Progenitor cell of endocrine pancreas (in vitro differentiated cells): ENCODE data around the gene IRX4. TPM values are rescaled to one million over a fixed set of nuclear protein-coding genes. Genes with fewer than 3 reads are reported as not detected.

Experiments
- DNase-seq: peaks from one replicate; pipeline ENCODE4 v3.0.0; 2021; ENCODE audit warnings: low spot score; ENCODE audit not compliant: unreplicated experiment
- H3K27ac Mint-ChIP-seq: 2 replicates; pipeline ENCODE4 v1.8.0; 2021; ENCODE audit warnings: mild to moderate bottlenecking, moderate library complexity, mixed read lengths
- H3K27me3 Mint-ChIP-seq: 2 replicates; pipeline ENCODE4 v1.8.0; 2021; ENCODE audit warnings: mixed read lengths
- H3K36me3 Mint-ChIP-seq: 2 replicates; pipeline ENCODE4 v1.8.0; 2022; ENCODE audit warnings: mixed read lengths; ENCODE audit not compliant: insufficient read depth
- H3K4me1 Mint-ChIP-seq: 2 replicates; pipeline ENCODE4 v1.8.0; 2021; ENCODE audit warnings: low read depth, mixed read lengths
- H3K4me3 Mint-ChIP-seq: 2 replicates; pipeline ENCODE4 v1.8.0; 2021; ENCODE audit warnings: low read depth, mild to moderate bottlenecking, moderate library complexity, mixed read lengths
- H3K9me3 Mint-ChIP-seq: 2 replicates; pipeline ENCODE4 v1.8.0; 2021; ENCODE audit warnings: low read depth, mixed read lengths
- total RNA-seq: library from RNA; stranded (reverse); gene quantifications from 2 replicates; pipeline ENCODE4 v1.2.1, GENCODE V29; 2021
- TF ChIP-seq, protein P1 (sequence below): fragments of 200-600 bp; sonication (generic); IDR thresholded peaks from one replicate; pipeline ENCODE4 v1.5.0; 2021; ENCODE audit warnings: antibody characterized with exemption, mild to moderate bottlenecking; ENCODE audit not compliant: unreplicated experiment

IRX4 gene
- total RNA-seq, 1 donor from 2014 or later: 0.17 TPM

DNA sequence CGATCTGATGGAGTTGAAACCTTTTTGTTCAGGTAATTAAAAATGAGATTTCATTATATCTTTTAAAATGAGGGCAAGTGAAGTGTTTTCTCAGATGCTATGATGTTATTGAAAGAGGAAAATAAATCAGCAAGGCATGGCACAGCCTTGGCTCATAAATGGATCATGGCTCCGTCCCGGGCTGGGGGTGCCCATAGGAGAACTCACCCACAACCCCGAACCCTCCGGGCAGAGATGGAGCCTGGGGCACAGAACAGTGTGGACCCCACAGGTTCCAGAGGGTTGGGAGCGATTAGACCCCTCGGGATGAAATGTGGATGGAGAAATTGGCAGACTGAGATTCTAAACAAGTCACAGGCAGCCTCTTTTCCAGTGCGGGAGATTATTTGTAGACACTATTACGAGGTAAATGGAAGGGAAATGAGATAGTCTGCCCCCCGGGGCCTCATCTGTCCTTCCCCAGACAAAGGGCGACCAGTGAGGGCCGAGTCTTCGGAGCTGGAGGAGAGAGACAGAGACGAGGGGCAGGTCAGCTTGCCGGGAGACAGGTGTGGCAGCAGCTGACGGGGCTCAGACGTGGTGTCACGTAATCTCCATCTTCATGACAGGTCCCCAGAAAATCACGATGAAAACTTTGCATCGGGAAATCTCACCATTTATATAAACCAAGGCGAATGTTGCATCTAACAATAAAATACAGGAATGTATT, 47.9 kb downstream of the IRX4 start:
- no peak overlapping the region for H3K27ac Mint-ChIP-seq
- TF ChIP-seq, protein P1, sequence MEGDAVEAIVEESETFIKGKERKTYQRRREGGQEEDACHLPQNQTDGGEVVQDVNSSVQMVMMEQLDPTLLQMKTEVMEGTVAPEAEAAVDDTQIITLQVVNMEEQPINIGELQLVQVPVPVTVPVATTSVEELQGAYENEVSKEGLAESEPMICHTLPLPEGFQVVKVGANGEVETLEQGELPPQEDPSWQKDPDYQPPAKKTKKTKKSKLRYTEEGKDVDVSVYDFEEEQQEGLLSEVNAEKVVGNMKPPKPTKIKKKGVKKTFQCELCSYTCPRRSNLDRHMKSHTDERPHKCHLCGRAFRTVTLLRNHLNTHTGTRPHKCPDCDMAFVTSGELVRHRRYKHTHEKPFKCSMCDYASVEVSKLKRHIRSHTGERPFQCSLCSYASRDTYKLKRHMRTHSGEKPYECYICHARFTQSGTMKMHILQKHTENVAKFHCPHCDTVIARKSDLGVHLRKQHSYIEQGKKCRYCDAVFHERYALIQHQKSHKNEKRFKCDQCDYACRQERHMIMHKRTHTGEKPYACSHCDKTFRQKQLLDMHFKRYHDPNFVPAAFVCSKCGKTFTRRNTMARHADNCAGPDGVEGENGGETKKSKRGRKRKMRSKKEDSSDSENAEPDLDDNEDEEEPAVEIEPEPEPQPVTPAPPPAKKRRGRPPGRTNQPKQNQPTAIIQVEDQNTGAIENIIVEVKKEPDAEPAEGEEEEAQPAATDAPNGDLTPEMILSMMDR: no peak
- no peaks in the 10 kb centered on the region for H3K9me3 Mint-ChIP-seq
- no peak overlapping the region for H3K4me3 Mint-ChIP-seq
- no peak for DNase-seq
- H3K36me3 Mint-ChIP-seq: no peaks in the 10 kb centered on the region
- no peaks in the 10 kb centered on the region for H3K4me1 Mint-ChIP-seq
- H3K27me3 Mint-ChIP-seq: peaks cover 59% of the 10 kb centered on the region

GRCh38 chr5:1834022-1834551, 48.6 kb downstream of the IRX4 start:
- DNase-seq: no peak
- Mint-ChIP-seq H3K9me3 (no peaks in the 10 kb centered on the region), H3K27me3 (peaks cover 52% of the 10 kb centered on the region), H3K27ac (no peak overlapping the region), H3K36me3 (no peaks in the 10 kb centered on the region), H3K4me3 (no peak overlapping the region), H3K4me1 (no peaks in the 10 kb centered on the region)
- TF ChIP-seq, protein P1: no peak

DNA sequence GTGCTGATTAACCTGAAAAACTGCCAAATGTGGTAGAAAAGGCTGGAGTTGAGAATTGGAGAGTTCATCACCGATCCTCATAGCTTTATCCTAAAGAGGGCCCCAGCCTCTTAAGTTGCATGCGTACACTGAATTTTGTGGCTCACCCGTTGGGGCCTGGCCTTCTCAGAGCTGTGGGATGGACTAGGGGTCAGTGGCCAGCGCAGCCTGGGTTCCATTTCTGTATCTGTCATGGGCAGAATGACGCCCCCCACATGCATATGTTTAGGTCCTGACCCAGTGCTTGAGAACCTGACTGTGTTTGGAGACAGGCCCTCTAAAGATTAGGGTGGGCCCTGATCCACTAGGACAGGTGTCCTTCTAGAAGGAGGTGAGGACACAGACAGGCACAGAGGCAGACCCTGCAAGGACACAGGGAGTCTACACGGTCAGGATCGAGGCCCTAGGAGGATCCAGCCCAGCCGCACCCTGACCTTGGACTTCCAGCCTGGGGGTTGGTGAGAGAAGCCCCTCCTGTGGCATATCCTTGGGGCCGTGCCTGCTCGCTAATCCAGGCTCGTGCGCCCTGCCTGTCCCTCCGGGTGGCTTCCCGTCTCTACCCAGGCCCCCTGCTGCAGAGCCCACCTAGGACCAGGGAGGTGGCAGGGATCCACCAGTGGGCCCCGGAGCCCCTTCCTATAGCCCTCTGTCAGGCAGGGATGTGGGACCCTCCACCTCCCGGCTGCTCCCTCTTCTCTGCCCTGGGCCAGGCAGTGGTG, 49.3 kb downstream of the IRX4 start:
- H3K9me3 Mint-ChIP-seq: no peaks in the 10 kb centered on the region
- no peaks in the 10 kb centered on the region for H3K4me1 Mint-ChIP-seq
- H3K27me3 Mint-ChIP-seq: peaks cover 49% of the 10 kb centered on the region
- no peaks in the 10 kb centered on the region for H3K36me3 Mint-ChIP-seq
- TF ChIP-seq, protein P1: no peak
- H3K4me3 Mint-ChIP-seq: no peak overlapping the region
- H3K27ac Mint-ChIP-seq: no peak overlapping the region
- no peak for DNase-seq

- H3K27me3 Mint-ChIP-seq: peaks cover 46% of the 10 kb centered on the region
- DNase-seq: no peak
- no peak overlapping the region for H3K27ac Mint-ChIP-seq
- no peak overlapping the region for H3K4me3 Mint-ChIP-seq
- H3K36me3 Mint-ChIP-seq: no peaks in the 10 kb centered on the region
- H3K4me1 Mint-ChIP-seq: no peaks in the 10 kb centered on the region
- TF ChIP-seq, protein P1: no peak
- no peaks in the 10 kb centered on the region for H3K9me3 Mint-ChIP-seq
Observed at GRCh38 chr5:1832511-1833250, 50.0 kb downstream of the IRX4 start.
